Keratinocyte (primary cell): ENCODE measurements around the gene MYH15.

Experiments used
- EZH2 ChIP-seq: IDR thresholded peaks from one replicate; pipeline ENCODE4 v1.6.1; 2012; ENCODE audit warnings: inconsistent platforms, mild to moderate bottlenecking, low read length, moderate library complexity
- TF ChIP-seq, protein P1 (sequence below), 3 experiments: IDR thresholded peaks in 1 of 3; conservative IDR thresholded peaks in 1 of 3; optimal IDR thresholded peaks in 1 of 3; 2 replicates in 2 of 3; 3 replicates in 1 of 3; pipeline versions ENCODE3 to v1.5.1; 2011; ENCODE audit warnings: low read length in 3 of 3, mild to moderate bottlenecking in 3 of 3, moderate library complexity in 2 of 3, control low read depth in 1 of 3, inconsistent platforms in 1 of 3; ENCODE audit not compliant: insufficient read depth in 2 of 3; ENCODE audit errors: extremely low read depth in 1 of 3

DNA sequence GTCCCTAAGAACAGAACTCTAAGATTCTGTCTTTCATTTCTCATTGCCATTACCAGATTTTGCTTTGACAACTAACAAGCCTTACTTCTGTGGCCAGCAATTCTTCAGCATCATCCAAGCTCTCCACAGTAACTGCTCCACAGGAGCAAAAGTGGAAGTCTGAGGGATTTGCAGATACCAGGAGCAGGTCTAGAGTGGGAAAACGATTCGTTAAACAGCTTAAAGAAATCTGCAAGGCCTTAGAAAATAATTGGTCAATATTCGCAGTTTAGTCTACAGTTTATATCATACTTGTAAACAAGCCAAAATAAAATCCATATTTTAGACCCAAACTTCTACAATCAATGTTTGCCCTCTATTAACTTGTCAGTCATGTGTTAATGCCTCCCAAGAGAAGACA, 24.1 kb downstream of the MYH15 start:
- TF ChIP-seq, protein P1, sequence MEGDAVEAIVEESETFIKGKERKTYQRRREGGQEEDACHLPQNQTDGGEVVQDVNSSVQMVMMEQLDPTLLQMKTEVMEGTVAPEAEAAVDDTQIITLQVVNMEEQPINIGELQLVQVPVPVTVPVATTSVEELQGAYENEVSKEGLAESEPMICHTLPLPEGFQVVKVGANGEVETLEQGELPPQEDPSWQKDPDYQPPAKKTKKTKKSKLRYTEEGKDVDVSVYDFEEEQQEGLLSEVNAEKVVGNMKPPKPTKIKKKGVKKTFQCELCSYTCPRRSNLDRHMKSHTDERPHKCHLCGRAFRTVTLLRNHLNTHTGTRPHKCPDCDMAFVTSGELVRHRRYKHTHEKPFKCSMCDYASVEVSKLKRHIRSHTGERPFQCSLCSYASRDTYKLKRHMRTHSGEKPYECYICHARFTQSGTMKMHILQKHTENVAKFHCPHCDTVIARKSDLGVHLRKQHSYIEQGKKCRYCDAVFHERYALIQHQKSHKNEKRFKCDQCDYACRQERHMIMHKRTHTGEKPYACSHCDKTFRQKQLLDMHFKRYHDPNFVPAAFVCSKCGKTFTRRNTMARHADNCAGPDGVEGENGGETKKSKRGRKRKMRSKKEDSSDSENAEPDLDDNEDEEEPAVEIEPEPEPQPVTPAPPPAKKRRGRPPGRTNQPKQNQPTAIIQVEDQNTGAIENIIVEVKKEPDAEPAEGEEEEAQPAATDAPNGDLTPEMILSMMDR (optimal IDR thresholded peaks at IDR 0.05 in 1 of 3, IDR thresholded peaks at IDR 0.05 in 1 of 3, conservative IDR thresholded peaks at IDR 0.05 in 1 of 3; ENCODE audit: extremely low read depth in 1 of 3, insufficient read depth in 2 of 3, low read length in 3 of 3), result no peak
- no peak for TF ChIP-seq EZH2
